Kidney epithelial cell (primary cell): ENCODE results near the gene THSD7A. TPM values are rescaled to one million over a fixed set of nuclear protein-coding genes. Genes with fewer than 3 reads are reported as not detected.

Experiments used
- DNase-seq: peaks from one replicate; pipeline ENCODE4 v3.0.0-alpha.2; 2010; ENCODE audit warnings: low read depth
- H3K27me3 ChIP-seq: 2 replicates; pipeline ENCODE4 v1.6.0; 2011; ENCODE audit warnings: low read length; ENCODE audit not compliant: control insufficient read depth, insufficient read depth
- H3K36me3 ChIP-seq: 2 replicates; pipeline ENCODE4 v1.5.1; 2011; ENCODE audit warnings: low read length; ENCODE audit not compliant: control insufficient read depth, insufficient read depth
- H3K4me3 ChIP-seq: 2 replicates; pipeline ENCODE4 v1.5.1; 2011; ENCODE audit warnings: low read depth, mild to moderate bottlenecking, control low read depth, low read length
- CTCF ChIP-seq: IDR thresholded peaks from 2 replicates; pipeline ENCODE4 v1.5.1; 2011; ENCODE audit warnings: mild to moderate bottlenecking, moderate library complexity, low read length, control low read depth, inconsistent platforms; ENCODE audit not compliant: insufficient read depth, poor library complexity, severe bottlenecking
- total RNA-seq: library from RNA; depleted of rRNA; stranded (reverse); fragments of >200 nt; gene quantifications from 2 replicates; pipeline ENCODE4 v1.2.3, GENCODE V29; 2015

THSD7A gene
- total RNA-seq, 1 donor from 2014 or later: 27.3 TPM

- DNase-seq: no peak
- Histone ChIP-seq H3K27me3 (no peaks in the 10 kb centered on the region), H3K36me3 (no peaks in the 10 kb centered on the region), H3K4me3 (peak overlapping the region; percentile 56)
- TF ChIP-seq CTCF: no peak
Measured at GRCh38 chr7:11830582-11831155, 1.3 kb downstream of the THSD7A start.

DNA sequence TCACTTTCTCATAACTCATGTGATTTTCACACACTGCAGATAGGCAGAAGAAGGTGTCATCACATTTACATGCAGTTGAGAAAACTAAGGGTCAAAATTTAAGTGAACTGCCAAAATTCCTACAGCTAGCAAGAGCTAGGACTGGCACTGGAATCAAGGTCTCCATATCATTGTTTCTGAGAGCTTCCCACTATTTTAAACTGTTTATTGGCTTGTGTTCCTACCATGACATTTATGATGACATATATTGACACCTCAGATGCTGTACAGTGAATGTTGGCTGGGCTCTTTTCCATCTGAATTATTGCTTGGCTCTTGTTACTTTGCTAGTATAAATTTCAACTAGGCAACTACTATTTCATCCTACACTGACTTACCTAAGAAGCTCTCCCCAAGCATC, 2.0 kb downstream of the THSD7A start:
- H3K36me3 ChIP-seq: no peaks in the 10 kb centered on the region
- no peaks in the 10 kb centered on the region for H3K27me3 ChIP-seq
- TF ChIP-seq CTCF: no peak
- no peak overlapping the region for H3K4me3 ChIP-seq
- DNase-seq: no peak

DNA sequence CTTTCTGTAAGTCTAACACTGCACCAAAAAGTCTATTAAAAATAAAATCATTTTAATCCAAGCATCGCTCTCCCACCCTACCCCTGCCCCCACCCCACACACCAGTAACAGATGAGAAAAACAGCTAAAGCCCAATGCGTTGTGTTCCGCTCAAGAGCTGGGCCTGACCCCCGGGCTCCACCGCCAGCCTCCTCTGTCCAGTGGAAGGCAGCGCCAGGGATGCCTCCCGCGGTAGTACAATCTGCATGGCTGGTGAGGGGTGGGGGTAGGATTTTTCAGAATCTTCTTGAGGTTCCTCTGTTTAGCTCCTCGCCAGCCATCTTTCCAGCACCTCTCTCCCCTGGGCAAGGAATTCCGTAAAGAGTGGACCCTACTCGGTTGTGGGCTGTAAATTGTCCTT, 12.1 kb downstream of the THSD7A start:
- H3K27me3 ChIP-seq: no peaks in the 10 kb centered on the region
- TF ChIP-seq CTCF: no peak
- no peaks in the 10 kb centered on the region for H3K36me3 ChIP-seq
- no peak for DNase-seq
- no peak overlapping the region for H3K4me3 ChIP-seq

- H3K27me3 ChIP-seq: no peaks in the 10 kb centered on the region
- H3K4me3 ChIP-seq: no peak overlapping the region
- no peak for DNase-seq
- H3K36me3 ChIP-seq: no peaks in the 10 kb centered on the region
- TF ChIP-seq CTCF: no peak
Measured at GRCh38 chr7:11819271-11819670, 12.7 kb downstream of the THSD7A start.

GRCh38 chr7:11818281-11818680, 13.7 kb downstream of the THSD7A start:
- Histone ChIP-seq H3K4me3 (no peak overlapping the region), H3K36me3 (no peaks in the 10 kb centered on the region), H3K27me3 (no peaks in the 10 kb centered on the region)
- DNase-seq: no peak
- no peak for TF ChIP-seq CTCF

DNA sequence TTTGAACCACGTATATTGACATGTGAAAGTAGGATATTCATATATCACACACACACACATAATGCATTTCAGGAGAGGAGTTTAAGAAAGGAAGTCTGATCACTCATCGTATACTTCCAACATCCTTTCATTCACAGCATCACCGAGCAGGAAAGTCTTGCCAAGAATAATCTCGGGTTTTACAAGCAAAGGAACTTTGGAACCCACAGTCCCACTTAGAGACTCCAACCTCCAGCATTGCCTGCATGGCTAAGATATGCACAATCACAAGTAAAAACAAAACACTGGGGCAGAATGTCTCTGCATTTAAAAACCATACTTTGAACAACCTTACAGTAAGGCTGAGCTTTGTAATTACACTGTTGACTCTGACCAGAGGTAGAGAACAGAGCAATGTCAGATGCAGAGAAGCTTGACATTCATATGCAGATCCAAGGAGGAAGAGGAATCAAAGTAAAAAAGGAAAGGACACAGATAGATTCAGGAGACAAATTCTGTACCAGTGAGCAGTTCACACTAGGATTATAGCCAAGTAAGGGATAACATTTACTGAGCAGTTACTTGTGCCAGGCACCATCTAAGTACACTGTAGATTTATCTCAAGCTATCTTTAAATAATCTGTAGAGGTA, 14.8 kb downstream of the THSD7A start:
- H3K36me3 ChIP-seq: no peaks in the 10 kb centered on the region
- DNase-seq: no peak
- no peaks in the 10 kb centered on the region for H3K27me3 ChIP-seq
- TF ChIP-seq CTCF: no peak
- H3K4me3 ChIP-seq: no peak overlapping the region
